C4-2B (cell line): Measurements from ENCODE around the gene SLC31A1.

Source experiments
- H3K27ac ChIP-seq: fragments of 450-650 bp; 2 replicates; pipeline ENCODE4 v1.5.1; 2017
- ZFX ChIP-seq: fragments of 450-650 bp; IDR thresholded peaks from 2 replicates; pipeline ENCODE4 v1.6.1; 2017
- TF ChIP-seq, protein P1 (sequence below): fragments of 450-650 bp; conservative IDR thresholded peaks from 2 replicates; pipeline ENCODE4 v1.5.1; 2017; ENCODE audit warnings: mild to moderate bottlenecking

The SLC31A1 gene

DNA sequence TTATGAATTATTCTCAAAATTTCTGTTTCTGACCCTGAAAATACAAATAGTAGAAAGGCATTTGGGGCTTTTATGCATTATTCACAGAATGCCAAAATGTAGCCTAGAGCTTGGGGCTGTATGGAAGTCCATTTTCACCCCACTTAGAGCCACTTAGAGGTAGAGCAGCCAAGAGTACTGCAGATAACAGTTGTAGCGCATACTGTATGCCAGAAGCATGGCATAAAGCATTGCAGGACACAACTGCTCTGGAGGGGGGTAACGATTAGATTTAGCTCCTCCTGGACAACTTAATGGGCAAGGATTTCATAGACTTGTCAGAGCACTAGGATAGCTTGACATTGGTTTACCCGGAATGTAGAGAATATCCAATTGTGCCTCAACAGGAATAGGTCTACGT is 15.7 kb downstream of the SLC31A1 start:
- no peak overlapping the region for H3K27ac ChIP-seq

DNA sequence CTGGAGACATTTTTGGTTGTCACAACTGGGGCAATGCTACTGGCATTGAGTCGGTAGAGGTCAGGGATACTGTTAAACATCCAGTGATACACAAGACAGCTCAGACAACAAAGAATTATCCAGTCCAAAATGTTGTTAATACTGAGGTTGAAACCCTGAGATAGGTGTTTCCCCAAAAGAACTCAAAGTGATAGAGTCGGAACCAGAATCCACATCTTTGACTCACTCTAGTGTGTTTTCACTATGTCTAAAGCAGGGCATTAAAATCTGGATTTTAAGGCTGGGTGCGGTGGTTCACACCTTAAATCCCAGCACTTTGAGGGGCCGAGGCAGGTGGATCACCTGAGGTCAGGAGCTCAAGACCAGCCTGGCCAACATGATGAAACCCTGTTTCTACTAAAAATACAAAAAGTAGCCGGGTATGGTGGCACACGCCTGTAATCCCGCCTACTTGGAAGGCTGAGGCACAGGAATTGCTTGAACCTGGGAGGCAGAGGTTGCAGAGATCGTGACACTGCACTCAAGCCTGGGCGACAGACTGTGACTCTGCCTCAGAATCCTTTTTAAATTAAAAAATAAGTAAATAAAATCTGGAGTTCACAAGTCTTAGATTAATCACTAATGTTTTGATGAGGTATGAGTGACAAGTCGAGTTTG is 17.0 kb downstream of the SLC31A1 start:
- TF ChIP-seq, protein P1, sequence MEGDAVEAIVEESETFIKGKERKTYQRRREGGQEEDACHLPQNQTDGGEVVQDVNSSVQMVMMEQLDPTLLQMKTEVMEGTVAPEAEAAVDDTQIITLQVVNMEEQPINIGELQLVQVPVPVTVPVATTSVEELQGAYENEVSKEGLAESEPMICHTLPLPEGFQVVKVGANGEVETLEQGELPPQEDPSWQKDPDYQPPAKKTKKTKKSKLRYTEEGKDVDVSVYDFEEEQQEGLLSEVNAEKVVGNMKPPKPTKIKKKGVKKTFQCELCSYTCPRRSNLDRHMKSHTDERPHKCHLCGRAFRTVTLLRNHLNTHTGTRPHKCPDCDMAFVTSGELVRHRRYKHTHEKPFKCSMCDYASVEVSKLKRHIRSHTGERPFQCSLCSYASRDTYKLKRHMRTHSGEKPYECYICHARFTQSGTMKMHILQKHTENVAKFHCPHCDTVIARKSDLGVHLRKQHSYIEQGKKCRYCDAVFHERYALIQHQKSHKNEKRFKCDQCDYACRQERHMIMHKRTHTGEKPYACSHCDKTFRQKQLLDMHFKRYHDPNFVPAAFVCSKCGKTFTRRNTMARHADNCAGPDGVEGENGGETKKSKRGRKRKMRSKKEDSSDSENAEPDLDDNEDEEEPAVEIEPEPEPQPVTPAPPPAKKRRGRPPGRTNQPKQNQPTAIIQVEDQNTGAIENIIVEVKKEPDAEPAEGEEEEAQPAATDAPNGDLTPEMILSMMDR, result no peak
- no peak for TF ChIP-seq ZFX
- H3K27ac ChIP-seq, result no peak overlapping the region

More for the DNA sequence above, 15.7 kb downstream of the SLC31A1 start:
- TF ChIP-seq ZFX, result no peak
- TF ChIP-seq, protein P1, result no peak

DNA sequence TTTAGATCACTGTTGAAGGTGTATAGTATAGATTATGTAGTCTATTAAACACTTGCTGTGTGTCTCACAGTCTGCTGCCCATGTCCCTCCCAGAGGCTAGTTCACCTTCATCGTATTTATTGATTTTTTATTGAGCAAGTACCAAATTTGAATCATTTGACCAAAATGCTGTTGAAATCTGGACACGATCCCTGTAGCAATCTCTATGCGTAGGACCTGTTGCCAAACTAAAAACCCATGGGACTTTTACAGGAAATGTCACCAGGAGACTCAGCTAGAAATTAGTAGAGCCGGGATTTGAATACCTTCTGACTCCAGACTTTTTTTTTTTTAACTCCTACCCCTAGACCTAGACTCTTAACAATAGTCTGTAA is 17.5 kb downstream of the SLC31A1 start:
- TF ChIP-seq, protein P1, result no peak
- no peak for TF ChIP-seq ZFX
- H3K27ac ChIP-seq, result no peak overlapping the region

DNA sequence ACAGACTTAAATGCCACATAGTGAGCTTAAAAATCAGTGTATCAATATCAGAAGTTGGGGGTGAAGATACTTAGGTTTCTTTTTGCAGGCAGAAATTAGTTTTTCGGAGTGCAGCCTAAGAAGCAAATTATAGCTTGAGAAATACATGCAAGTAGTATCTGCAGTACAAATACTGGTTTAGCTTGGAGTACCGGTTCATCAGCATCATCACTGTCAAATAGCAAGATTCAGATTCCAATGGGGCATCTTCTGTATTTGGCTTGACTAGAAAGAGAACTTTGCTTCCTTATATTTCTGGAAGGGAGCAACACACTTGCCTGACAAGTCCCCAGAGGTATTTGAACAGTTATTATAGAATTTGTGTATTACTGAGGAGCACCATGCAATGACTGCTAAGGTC is 19.8 kb downstream of the SLC31A1 start:
- TF ChIP-seq, protein P1, result no peak
- no peak for TF ChIP-seq ZFX
- H3K27ac ChIP-seq, result no peak overlapping the region

DNA sequence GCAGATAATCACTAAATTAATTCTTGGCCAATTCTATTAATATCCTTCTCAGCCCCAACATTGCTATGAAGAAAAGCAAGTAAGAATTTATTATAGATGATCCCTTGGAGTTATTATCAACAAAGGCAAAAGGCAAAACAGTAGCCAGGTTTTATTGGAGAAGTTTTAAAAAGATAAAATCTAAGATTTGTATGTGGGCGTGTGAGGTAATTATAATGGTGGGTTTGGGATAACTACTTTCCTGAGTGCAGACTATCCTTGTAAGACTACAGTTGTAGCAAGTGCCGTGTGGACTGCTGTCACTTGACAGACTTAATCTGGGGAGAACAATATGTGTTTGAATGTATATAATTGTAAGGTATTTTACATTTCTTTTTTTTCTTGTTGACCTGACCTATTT is 23.2 kb downstream of the SLC31A1 start:
- TF ChIP-seq, protein P1, result no peak
- TF ChIP-seq ZFX, result no peak

DNA sequence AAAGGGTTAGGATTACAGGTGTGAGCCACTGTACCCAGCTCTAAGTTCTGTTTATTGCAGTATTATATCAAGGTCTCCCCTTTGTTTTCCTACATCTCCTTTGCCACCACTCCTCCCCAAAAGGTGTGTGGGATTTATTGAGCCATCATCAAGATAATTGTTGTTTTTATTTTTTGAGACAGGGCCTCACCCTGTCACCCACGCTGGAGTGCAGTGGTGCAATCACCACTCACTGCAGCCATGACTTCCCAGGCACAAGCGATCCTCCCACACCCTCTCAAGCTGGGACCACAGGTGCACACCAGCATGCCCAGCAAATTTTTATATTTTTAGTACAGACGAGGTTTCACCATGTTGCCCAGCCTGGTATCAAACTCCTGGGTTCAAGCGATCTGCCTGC is 24.6 kb downstream of the SLC31A1 start:
- TF ChIP-seq, protein P1, result no peak
- no peak for TF ChIP-seq ZFX

More for the DNA sequence above, 23.2 kb downstream of the SLC31A1 start:
- H3K27ac ChIP-seq, result no peak overlapping the region

DNA sequence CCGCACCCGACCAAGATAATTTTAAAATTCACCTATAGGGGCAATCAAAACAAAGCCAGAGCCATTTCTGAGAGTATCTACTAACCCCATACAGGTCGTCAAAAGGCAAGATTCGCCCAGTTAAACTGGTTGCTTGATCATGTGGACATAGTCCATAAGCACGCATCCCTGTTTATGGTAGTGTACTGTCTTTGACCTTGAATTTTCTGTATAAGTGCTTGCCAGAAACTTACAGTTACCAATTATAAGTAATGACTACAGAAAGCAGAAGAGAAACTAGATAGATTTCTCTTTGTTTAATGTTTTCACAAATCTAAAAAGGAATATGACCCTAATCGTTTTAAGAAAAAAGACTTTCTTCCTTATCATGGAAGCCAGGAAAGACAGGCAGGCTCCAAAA is 25.6 kb downstream of the SLC31A1 start:
- TF ChIP-seq ZFX, result no peak
- TF ChIP-seq, protein P1, result no peak
- no peak overlapping the region for H3K27ac ChIP-seq

More for the DNA sequence above, 24.6 kb downstream of the SLC31A1 start:
- H3K27ac ChIP-seq, result no peak overlapping the region
